Inferior parietal cortex (tissue), 1 donor: ENCODE results near the gene CRTC3.
"Not testable (repeated sequence)": the region's sequence is repeated elsewhere in the genome, so short reads cannot be mapped to it uniquely, and the experiment has no call there.

Experiments
- DNase-seq: peaks from one replicate; pipeline ENCODE4 v3.0.0-alpha.2; 2016; ENCODE audit errors: extremely low spot score

The CRTC3 gene, protein sequence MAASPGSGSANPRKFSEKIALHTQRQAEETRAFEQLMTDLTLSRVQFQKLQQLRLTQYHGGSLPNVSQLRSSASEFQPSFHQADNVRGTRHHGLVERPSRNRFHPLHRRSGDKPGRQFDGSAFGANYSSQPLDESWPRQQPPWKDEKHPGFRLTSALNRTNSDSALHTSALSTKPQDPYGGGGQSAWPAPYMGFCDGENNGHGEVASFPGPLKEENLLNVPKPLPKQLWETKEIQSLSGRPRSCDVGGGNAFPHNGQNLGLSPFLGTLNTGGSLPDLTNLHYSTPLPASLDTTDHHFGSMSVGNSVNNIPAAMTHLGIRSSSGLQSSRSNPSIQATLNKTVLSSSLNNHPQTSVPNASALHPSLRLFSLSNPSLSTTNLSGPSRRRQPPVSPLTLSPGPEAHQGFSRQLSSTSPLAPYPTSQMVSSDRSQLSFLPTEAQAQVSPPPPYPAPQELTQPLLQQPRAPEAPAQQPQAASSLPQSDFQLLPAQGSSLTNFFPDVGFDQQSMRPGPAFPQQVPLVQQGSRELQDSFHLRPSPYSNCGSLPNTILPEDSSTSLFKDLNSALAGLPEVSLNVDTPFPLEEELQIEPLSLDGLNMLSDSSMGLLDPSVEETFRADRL

DNA sequence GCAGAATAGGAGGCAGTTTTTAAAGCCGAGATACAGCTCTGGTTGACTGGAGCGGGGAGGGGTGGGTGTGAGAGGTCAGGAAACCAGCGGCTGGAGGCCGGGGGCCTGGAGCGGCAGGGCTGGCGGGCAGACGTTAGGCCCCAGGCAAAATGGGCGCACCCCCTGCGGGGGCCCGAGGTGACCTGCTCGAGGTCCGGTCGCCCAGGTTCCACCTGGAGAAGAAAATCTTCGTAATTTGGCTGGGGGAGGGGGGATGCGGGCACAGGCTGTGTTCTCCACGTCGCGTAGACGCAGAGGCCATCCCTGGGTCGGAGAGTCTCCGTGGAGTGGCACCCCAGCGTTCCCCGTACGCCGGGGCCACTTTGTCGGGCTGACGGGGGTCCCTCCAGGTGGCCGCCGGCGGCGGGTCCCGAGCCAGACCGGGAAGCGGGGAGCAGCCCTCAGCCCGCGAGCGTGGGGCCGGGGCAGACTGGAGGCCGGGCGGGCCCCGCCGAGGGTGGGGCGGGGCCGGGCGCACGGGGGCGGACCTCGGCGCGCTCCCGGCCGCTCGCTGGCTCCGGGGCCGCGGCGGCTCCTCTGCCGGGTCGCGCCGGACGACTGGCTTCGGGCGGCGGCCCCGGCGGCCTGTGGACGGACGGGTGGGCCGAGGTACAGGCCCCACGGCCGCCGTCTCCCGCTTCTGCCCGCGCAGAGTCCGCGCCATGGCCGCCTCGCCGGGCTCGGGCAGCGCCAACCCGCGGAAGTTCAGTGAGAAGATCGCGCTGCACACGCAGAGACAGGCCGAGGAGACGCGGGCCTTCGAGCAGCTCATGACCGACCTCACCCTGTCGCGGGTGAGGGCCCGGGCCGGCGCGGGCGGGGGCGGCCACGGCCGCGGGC, at the start of gene CRTC3:
TSS of gene CRTC3 (plus strand) at position 553 of the 879 bp plus-strand sequence. CDS start at position 702, 149 bp downstream.
- DNase-seq, result no peak

DNA sequence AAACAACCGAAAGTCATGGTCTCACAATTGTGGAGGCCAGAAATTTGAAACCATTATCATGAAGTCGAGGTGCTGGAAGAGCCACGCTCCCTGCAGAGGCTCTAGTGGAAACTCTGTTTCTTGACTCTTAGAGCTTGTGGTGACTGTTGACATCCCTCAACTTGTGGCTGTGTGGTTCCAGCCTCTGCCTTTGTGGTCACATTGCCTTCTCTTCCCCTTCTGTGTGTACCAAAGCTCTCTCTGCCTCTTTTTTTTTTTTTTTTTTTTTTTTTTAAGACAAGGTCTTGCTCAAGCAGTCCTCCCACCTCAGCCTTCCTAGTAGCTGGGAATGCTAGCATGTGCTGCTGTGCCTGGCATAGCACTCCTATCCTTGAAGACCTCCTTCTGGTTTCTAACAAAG, 48.7 kb upstream of the CRTC3 start:
- DNase-seq, result no peak

- peak; percentile 91 for DNase-seq
Measured at GRCh38 chr15:90482124-90483011, 47.4 kb upstream of the CRTC3 start.

DNA sequence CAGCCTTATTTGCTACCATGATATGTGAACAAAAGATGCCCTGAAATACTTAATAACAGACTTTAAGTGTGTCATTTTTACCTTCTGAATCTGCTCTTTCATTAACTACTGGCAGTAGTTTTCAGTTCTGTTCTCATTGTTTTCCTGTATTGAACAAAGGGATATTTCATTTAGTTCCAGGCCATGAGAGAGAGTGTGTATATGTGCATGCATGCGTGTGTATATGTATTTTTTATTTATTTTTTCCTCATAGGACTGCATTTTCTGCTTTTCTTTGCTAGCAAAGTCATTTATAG, 46.8 kb upstream of the CRTC3 start:
- no peak for DNase-seq

- DNase-seq, result no peak
Measured at GRCh38 chr15:90483637-90484036, 46.1 kb upstream of the CRTC3 start.

DNA sequence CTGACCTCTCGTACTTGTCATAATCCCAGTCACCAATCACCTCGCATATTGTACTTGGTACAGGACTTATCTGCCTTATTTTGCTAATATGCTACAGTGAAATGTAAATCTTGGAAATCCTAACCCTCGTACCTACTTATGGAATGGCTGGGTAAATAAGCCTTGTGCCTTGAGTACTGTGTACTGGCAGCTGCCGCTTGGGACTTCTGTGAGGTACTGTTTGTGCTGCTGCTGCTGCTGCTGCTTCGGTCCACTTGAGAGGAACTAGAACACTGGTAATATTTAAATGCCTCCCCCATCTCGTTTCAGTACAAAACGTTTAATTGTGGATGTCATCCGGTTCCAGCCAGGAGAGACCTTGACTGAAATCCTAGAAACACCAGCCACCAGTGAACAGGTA, 42.5 kb upstream of the CRTC3 start:
- no peak for DNase-seq

DNA sequence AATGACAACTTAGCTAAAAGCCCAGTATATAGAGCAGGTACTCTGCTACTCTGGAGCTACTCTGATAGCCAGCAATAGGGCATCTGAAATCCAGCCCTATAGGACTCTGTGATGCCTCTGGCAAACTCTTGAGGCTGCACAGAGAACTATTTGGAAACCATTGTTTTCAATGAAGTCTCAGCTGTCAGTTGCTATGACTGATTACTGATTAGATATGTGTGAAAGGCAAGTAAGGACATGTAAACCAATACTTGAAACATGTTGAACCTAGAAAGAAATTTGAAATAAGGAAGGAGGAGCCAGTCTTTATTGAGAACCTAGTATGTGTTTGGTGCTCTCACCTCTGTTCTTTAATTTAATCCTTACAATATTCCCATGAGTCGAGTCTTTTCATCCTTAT, 40.2 kb upstream of the CRTC3 start:
- no peak for DNase-seq

- no peak for DNase-seq
Measured at GRCh38 chr15:90489944-90490343, 39.8 kb upstream of the CRTC3 start.

DNA sequence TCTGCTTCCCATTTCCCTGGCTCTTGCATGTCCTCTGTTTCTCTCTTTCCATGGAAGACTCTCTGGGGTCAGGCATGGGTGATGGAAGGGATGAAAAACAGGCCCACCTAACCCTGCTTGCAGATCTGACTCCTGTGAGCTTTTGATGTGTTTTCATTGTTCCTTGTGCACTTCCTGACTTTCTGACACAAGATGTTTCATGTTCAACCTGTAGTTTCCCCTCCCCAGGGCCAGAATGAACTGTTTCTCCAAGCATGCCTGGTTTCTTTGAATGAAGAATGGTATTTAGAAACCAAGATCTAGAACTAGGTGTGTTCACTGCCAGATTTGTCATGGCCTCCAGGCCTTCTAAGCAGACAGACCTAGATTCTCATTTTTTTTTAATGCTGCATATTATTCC, 36.1 kb upstream of the CRTC3 start:
- no peak for DNase-seq

- no peak for DNase-seq
Measured at GRCh38 chr15:90495067-90495466, 34.7 kb upstream of the CRTC3 start.

DNA sequence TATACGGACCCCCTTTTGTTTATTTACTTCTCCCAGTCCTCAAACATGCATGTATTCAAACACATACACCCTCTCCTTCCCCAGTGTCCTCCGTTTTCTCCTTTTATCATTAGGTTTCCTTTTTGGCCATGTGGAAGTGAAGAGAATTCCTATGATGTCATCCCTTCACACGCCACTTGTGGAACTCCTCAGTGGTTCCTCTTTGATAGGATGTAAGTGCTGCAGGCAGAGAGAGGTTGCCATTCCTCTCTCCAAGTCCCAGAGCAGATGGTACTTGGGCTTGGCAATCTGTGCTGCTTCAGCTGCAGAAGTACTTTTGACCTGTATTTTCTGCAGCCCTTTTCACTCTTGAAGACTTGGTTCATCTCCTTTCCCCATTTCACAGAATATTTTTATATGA, 32.9 kb upstream of the CRTC3 start:
- DNase-seq, result no peak

- DNase-seq, result no peak
Measured at GRCh38 chr15:90497376-90497775, 32.3 kb upstream of the CRTC3 start.

DNA sequence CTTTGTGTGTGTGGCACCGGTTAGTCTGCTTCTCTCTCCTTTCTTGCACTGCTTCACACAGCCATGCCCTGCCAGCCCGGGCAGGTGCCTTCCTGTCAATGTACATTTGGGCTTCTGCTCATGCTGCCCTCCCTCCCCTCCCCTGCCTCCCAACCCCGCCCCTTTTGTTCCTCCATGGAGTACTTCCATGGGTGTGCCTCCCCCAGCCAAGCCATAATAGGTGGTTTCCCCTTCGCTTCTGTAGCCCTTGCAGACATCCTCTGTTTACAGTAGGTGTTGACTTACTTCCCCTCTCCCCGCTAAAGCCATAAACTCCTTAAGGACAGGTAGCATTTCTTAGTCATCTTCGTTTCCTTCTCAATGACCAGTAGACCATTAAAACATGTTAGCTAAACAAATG, 31.8 kb upstream of the CRTC3 start:
- DNase-seq, result no peak

DNA sequence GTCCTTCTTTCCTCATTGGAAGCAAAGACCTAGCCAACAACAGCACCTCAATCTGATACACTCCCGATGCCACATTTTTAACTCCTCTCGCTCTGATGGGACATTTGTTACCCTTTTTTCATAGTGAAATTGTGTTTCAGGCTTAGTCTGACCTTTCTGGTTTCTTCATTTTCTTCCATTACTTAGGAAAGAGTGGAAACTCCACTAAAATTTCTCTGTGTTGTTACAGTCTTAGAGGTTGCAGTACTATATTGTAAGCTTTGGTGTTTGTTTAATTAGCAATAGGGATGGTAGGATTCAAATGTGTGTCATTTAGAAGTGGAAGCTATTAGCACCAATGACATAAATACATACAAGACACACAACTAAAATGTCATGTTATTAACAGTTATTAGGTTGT, 29.6 kb upstream of the CRTC3 start:
- no peak for DNase-seq

DNA sequence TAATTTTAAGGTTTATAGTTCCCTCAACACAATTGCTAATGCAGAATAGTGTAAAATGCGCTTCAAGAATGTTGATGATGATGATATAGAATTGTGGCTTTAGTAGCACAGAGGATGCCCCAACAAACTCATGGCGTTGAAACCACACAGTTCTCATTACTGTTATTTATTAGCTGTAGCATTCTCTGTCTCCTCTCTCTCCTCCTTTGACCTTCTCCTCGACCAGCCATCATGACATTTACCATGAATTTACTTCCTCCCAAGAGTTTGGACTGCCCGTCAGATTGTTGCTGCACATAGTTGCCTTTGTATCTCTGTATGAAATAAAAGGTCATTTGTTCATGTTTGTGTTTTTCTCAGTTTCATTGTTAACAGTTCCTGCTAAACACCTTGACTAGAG, 27.8 kb upstream of the CRTC3 start:
- no peak for DNase-seq

GRCh38 chr15:90510781-90511180, 18.9 kb upstream of the CRTC3 start:
- not testable (repeated sequence) for DNase-seq

GRCh38 chr15:90511211-90511618, 18.5 kb upstream of the CRTC3 start:
- not testable (repeated sequence) for DNase-seq

- DNase-seq, result no peak
Measured at GRCh38 chr15:90512276-90512675, 17.4 kb upstream of the CRTC3 start.

DNA sequence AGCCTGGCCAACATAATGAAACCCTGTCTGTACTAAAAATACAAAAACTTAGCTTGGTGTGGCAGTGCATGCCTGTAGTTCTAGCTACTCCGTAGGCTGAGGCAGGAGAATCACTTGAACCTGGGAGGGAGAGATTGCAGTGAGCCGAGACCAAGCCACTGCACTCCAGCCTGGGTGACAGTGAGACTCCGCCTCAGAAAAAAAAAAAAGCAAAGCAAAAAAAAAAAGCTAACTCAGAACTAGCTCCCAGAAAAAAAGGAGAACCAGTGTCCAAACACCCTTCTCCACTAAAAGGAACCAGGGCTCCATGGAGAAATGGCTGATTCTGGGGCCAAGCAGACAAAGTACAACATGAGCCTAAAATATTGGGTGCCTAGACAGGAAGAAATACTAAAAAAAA, 16.7 kb upstream of the CRTC3 start:
- no peak for DNase-seq

DNA sequence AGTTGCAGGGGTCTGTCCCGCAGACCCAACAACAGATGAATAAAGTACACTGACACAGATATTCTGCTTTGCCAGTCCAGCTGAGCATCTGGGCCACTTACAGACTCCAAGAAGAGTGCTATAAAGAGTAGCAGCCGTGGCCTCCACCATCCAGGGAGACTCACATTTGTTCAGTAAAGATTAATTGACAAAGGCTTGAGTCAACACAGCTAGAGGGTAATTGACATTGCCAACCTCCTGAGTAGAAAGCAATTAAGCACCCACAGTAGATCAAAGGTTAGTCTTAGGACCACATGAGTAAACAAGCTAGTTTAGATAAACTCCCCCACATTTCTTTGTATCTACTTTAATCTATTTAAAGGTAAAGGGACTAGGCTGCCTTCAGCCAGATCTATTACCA, 16.3 kb upstream of the CRTC3 start:
- no peak for DNase-seq

DNA sequence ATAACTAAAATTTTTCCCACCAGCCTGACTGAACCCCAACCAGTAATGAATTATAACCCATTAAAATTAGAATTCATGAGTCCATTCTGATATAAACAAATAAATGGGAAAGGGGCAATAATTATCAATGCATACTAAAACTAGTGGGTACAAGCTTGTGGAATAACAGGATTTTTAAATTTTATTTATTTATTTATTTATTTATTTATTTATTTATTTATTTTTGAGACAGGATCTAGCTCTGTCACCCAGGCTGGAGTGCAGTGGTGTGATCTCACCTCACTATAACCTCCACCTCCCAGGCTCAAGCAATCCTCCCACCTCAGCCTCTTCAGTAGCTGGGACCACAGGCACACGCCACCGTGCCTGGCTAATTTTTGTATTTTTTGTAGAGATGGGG, 15.8 kb upstream of the CRTC3 start:
- DNase-seq, result not testable (repeated sequence)

- no peak for DNase-seq
Measured at GRCh38 chr15:90519688-90520087, 10.0 kb upstream of the CRTC3 start.
